Stimulated activated naive CD8-positive, alpha-beta T cell treated with anti-CD3 and anti-CD28 coated beads, Interleukin-15, amount 100 ng/mL, for 72 hours (primary cell): ENCODE data around the gene ZNF22.

Experiments
- ATAC-seq: fragments of 150-1000 bp; cut with Tn5 transposase; 2 replicates; pipeline ENCODE4 v1.10.0; 2021; ENCODE audit warnings: mild to moderate bottlenecking, moderate library complexity
- DNase-seq, 2 donors: peaks; one replicate each; pipeline ENCODE4 v3.0.0; 2021 to 2022
- H3K27ac Mint-ChIP-seq, 2 donors: one replicate each; pipeline ENCODE4 v1.8.0; 2022; ENCODE audit warnings: mild to moderate bottlenecking in 2 of 2, mixed read lengths in 2 of 2, moderate library complexity in 2 of 2
- H3K27me3 Mint-ChIP-seq: one replicate; pipeline ENCODE4 v1.8.0; 2022; ENCODE audit warnings: mixed read lengths
- H3K4me1 Mint-ChIP-seq: one replicate; pipeline ENCODE4 v1.8.0; 2022; ENCODE audit warnings: mild to moderate bottlenecking, mixed read lengths
- H3K4me3 Mint-ChIP-seq, 2 donors: one replicate each; pipeline ENCODE4 v1.8.0; 2022; ENCODE audit warnings: mild to moderate bottlenecking in 2 of 2, mixed read lengths in 2 of 2, moderate library complexity in 1 of 2
- H3K9me3 Mint-ChIP-seq, 2 donors: one replicate each; pipeline ENCODE4 v1.8.0; 2022; ENCODE audit warnings: mixed read lengths in 2 of 2

The ZNF22 gene

DNA sequence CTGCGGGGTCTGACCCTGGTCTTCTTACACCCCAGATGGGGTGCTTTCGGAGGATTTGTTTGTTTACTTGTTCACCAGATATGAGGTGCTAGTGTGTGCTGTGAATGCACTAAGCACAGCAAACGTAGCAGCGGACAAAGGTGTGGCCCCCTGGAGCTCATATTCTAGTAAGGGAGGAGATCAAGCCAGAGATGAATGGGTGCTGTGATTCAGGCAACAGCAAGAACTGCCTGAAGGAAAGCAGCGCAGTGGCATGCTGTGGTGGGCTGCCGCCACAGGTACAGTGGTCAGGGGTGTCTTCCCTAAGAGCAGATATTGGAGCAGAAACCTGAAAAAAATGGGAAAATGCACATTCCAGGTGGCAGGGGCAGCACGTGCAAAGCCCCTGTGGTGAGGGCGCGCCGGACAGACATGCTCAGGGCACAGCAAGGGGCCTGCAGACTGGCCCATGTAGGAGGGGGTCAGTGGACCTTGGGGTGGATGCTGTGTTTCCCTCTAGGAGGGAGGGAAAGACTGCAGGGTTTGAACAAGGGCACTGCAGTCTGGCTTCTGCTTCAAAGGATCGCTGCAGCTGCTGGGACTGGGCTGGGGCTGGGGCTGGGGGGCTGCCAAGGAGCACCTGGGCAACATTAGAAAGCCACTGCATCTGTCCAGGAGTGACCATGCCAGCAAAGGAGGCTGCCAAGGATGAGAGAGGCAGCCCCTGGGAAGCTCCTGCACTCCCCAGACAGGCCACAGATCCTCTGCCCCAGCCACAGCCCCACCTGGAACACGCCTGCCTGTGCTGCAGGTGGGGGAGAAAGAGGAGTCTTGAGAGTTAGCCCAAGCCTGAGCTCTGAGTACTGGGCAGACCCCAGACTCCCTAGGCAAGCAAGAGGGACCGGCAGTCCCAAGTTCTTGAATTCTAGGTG is 21.2 kb upstream of the ZNF22 start:
- Mint-ChIP-seq H3K4me1 (peaks cover 27% of the 10 kb centered on the region), H3K9me3 (no peaks in the 10 kb centered on the region), H3K27ac (peak overlapping the region in 1 of 2 donors; percentile 74), H3K4me3 (no peak overlapping the region), H3K27me3 (no peaks in the 10 kb centered on the region)
- ATAC-seq (no peak), DNase-seq (no peak)

DNA sequence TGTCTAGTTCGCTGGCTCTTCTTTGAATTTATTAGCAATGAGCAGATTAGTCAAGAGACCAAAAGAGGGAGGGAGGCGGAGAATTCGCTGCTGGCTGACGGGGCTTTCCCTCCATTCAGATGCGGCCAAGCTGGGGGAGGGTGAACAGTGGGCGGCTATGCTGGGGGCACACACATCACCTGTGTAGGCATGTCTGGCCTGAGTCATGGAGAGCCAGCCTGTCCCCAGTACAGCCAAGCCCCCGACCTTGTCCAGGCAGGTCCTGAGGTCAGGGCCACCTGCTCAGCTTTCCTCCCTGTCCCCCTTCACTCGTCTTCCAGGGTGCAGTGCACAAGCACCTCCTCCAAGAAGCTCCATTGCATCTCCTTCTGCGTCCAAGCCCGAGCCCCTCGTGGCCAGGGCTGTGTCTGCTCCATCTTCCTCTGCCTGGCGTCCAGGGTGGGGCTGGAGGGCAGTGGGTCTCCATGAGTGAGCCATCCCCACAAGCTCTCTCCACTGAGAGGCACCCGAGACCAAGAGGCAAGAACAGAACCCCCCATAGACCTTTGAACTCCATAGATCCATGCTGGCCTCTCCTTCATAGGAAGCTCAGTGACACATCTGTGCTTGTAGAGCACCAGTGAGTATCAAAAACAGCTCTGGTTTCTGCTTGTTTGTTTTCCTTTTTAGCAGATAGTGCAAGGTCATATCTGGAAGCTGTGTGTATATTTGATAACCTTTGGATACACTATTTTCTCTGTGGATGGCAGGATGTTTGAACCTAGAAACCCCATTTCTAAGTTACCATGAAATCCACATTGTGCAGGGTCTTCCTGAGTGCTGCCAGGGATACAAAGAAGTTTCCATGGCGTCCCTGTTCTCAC is 20.2 kb upstream of the ZNF22 start:
- DNase-seq (no peak), ATAC-seq (no peak)
- Mint-ChIP-seq H3K27ac (peak overlapping the region in 1 of 2 donors; percentile 73), H3K4me3 (no peak overlapping the region), H3K9me3 (no peaks in the 10 kb centered on the region), H3K4me1 (peaks cover 23% of the 10 kb centered on the region), H3K27me3 (no peaks in the 10 kb centered on the region)

DNA sequence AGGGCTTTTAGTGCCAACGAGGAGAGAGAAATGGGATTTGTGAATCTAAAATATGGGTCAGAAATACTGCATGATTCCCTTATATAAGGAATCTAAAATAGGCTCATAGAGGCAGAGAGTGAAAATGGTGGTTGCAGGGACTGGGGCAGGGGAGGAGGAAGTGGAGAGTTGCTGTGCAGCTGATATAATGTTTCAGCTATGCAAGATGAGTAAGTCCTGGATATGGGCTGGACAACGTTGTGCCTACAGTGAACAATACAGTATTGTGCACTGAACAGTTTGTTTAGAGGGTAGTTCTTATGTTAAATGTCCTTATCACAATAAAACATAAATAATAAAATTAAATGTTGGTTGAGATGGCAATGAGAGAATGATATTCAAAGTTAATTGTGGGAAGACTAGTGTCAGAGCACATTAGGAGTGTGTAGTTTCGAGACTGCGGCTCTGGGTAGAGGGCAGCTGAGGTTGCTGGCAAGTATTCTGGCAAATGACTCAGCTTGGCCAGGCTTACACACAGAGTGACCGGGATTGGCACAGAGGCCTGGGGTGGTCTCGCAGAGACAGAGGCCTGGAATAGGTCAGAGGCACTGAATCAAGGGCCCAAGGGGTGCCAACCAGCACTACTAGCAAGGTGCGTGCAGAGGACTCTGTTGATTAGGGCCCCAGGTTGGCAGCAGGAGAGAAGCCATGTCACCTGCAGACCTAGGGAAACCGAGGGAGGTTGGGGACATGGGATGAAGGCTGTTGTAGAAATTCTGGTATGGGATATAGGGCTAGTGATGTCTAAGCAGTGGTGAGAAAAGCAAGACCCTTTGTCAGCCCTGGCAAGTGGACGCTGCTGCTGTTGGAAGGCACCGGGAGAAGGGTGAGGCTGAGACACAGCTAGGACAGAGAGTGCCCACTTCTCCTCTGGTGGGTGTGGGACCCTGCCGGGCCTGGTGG is 19.3 kb upstream of the ZNF22 start:
- no peak for DNase-seq
- ATAC-seq: no peak
- Mint-ChIP-seq H3K27ac (peak overlapping the region in 1 of 2 donors; percentile 73), H3K4me3 (no peak overlapping the region), H3K9me3 (no peaks in the 10 kb centered on the region), H3K4me1 (peaks cover 18% of the 10 kb centered on the region), H3K27me3 (no peaks in the 10 kb centered on the region)

DNA sequence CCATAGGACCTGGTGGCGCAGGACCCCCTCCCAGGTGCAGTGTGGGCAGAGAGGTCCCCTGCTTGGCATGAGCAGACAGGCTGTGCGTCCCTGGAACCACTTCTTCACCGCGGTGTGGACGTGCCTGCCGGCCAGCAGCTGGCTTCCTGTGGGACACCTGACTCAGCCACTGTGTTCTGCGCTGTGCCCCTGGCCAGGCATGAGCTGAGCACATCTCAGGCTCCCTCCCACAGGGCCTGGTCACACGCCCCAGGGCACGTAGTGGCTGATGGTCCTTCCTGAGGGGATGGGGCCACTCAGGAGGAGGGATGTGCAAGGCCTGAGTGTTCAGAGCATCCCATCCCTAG is 18.6 kb upstream of the ZNF22 start:
- no peak overlapping the region for H3K4me3 Mint-ChIP-seq
- ATAC-seq: no peak
- no peak for DNase-seq
- no peaks in the 10 kb centered on the region for H3K27me3 Mint-ChIP-seq
- no peak overlapping the region for H3K27ac Mint-ChIP-seq
- no peaks in the 10 kb centered on the region for H3K9me3 Mint-ChIP-seq
- H3K4me1 Mint-ChIP-seq: peaks cover 24% of the 10 kb centered on the region

DNA sequence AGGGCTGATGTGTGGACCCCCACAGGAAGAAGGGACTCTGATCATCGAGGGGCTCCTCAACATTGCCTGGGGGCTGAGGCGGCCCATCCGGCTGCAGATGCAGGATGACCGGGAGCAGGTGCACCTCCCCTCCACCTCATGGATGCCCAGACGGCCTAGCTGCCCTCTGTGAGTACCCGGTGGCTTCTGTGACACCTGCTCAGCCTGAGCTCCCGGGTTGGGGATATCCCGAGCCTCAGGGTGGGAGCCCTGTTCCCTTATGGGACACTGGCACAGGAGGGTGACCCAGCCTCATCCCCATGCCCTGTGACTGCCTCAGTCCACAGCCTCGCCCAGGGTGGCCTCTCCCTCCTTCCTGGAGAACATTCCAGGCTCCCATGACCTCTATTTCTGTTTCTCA is 18.2 kb upstream of the ZNF22 start:
- Mint-ChIP-seq H3K9me3 (no peaks in the 10 kb centered on the region), H3K27ac (no peak overlapping the region), H3K4me3 (no peak overlapping the region), H3K4me1 (peaks cover 28% of the 10 kb centered on the region), H3K27me3 (no peaks in the 10 kb centered on the region)
- DNase-seq (no peak), ATAC-seq (no peak)

DNA sequence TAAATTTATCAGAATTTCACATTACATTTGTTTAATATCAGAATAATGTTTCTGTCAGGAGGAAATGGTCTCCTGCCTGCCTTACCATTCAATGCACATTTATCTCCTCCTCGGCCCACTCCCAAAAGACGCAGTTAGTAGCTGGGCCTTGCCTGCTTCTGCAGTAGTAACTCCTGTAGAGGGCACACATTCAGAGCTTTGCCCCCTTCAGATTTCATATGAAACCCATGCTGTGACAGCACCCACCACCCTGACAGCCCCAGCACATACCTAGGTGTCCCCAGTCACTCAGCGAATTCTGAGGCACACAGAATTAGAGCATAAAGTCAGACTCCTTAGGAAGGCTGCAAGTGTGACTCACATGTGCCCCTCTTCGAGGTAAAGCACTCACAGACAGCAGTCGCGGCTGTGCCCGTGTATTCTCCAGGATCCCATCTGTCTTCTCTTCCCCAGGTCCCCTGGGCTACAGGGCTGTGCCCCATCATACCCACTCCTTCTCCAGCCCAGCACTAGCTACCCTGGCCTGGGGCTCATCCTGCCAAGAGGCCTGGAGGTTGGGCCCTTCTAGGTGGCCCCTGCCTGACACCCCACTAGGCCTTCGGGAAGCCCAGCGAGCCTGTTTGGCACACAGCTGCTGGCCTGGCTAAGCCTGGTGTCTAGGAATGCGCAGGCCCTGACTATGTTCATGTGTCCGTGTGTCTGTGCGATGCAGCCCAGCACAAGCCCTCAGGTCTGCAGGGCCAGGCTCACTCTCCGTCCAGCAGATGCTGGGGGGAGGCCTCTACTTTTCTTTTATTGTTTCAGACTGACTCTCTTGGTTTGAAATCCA is 17.4 kb upstream of the ZNF22 start:
- ATAC-seq (no peak), DNase-seq (no peak)
- Mint-ChIP-seq H3K27ac (no peak overlapping the region), H3K27me3 (peaks cover under 1% of the 10 kb centered on the region), H3K9me3 (no peaks in the 10 kb centered on the region), H3K4me1 (peaks cover 31% of the 10 kb centered on the region), H3K4me3 (no peak overlapping the region)

DNA sequence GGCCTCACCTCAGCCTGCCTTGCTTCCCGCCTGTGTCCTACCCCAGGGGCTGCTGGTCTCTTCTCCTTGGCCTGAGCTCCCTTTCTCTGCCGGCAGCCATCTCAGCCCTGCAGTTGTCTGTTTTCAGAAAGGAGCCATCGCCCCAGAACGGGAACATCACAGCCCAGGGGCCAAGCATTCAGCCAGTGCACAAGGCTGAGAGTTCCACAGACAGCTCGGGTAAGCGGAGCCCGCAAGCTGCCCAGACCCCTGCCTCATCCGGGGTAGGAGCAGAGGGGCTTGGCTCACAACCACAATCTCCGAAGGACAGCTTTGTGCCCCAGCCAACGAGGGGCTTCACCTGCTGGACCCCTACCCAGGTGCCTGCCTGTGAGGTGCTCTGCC is 16.8 kb upstream of the ZNF22 start:
- Mint-ChIP-seq H3K4me1 (peaks cover 26% of the 10 kb centered on the region), H3K27me3 (peaks cover 7% of the 10 kb centered on the region), H3K27ac (no peak overlapping the region), H3K4me3 (no peak overlapping the region), H3K9me3 (no peaks in the 10 kb centered on the region)
- ATAC-seq (no peak), DNase-seq (no peak)

DNA sequence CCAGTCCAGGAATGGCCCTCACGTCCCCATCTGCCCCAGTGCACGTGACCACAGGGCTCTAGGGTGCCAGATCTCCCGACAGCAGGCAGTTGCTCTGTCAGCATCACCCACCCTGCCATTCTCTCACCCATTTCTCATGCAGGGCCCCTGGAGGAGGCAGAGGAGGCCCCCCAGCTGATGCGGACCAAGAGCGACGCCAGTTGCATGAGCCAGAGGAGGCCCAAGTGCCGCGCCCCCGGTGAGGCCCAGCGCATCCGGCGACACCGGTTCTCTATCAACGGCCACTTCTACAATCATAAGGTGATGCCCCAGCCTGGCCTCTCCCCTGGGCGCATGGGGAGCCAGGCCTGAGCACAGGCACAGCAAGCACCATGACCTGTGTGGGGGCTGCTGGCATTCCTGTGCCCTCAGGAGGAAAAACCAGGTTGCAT is 16.0 kb upstream of the ZNF22 start:
- ATAC-seq: no peak

DNA sequence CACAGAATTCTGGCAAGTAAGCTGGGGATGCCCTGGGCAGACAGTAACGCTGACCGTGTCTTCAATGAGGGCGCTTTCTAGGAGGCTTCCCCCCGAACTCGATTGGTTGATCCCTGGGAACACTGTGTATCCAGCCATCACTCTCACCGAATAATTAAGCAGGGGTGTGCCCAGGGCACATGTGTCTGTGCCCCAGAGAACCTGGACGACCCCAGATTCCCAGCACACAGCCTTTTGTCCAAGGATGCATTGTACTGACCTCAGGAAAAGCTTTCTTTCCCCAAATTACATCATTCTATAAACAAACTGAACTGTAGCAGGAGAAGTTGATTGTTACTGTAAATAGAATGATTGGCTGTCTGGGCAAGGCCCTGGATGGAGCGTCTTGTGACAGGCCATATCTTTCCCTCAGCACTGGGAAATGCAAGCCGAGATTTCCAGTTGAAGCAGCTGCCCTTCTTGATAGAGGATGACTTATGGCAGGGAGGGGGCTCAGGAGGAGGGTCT is 15.5 kb upstream of the ZNF22 start:
- ATAC-seq: no peak
- no peak for DNase-seq
- no peaks in the 10 kb centered on the region for H3K9me3 Mint-ChIP-seq
- H3K4me3 Mint-ChIP-seq: no peak overlapping the region
- H3K27ac Mint-ChIP-seq: no peak overlapping the region
- H3K4me1 Mint-ChIP-seq: peaks cover 26% of the 10 kb centered on the region
- H3K27me3 Mint-ChIP-seq: peaks cover 18% of the 10 kb centered on the region

More for the DNA sequence above, 16.0 kb upstream of the ZNF22 start:
- DNase-seq: no peak
- Mint-ChIP-seq H3K27me3 (peaks cover 14% of the 10 kb centered on the region), H3K27ac (no peak overlapping the region), H3K9me3 (no peaks in the 10 kb centered on the region), H3K4me3 (no peak overlapping the region), H3K4me1 (peaks cover 26% of the 10 kb centered on the region)

DNA sequence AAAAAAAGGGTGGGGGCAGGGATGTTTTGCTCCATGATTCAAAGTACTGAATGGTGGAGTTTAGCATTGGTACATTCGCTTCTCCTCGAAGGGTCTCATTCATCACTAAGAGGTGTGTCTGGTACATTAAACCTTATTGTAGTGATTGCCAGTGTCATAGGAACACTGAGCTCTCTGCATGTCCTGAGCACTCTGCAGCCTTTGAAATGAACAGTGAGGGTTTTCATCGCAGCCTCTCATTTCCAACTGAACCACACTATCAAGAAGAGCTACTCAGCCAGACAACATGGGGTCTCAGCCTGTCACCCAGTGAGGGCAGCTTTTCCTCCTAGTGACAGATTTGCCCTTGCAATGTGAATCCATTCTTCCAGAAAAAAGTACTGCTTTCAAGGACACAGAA is 14.5 kb upstream of the ZNF22 start:
- no peaks in the 10 kb centered on the region for H3K9me3 Mint-ChIP-seq
- H3K27ac Mint-ChIP-seq: peak overlapping the region in 1 of 2 donors; percentile 34
- H3K4me1 Mint-ChIP-seq: peaks cover 26% of the 10 kb centered on the region
- H3K4me3 Mint-ChIP-seq: no peak overlapping the region
- ATAC-seq (no peak), DNase-seq (no peak)
- H3K27me3 Mint-ChIP-seq: peaks cover 22% of the 10 kb centered on the region

DNA sequence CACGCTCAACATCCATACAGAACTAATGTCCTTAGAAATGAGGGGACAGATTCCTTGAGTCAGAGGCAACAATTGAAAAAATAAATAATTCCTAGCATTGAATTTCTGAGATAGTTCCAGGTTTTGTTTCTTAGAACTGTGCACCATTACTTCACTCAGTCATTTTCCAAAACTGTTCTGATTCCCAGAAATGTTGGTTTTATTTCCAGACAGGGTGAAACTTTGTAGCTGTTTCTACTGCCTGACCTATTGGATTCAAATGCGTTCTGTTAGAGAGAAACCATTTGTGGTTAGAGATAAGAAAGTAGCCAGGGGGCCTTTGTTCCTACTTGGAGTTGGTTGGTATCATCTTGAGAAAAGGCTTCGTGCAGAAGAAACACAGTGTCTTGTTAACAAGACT is 14.1 kb upstream of the ZNF22 start:
- Mint-ChIP-seq H3K27ac (peak overlapping the region in 1 of 2 donors; percentile 34), H3K9me3 (no peaks in the 10 kb centered on the region), H3K4me3 (no peak overlapping the region), H3K4me1 (peaks cover 26% of the 10 kb centered on the region), H3K27me3 (peaks cover 26% of the 10 kb centered on the region)
- no peak for ATAC-seq
- no peak for DNase-seq

DNA sequence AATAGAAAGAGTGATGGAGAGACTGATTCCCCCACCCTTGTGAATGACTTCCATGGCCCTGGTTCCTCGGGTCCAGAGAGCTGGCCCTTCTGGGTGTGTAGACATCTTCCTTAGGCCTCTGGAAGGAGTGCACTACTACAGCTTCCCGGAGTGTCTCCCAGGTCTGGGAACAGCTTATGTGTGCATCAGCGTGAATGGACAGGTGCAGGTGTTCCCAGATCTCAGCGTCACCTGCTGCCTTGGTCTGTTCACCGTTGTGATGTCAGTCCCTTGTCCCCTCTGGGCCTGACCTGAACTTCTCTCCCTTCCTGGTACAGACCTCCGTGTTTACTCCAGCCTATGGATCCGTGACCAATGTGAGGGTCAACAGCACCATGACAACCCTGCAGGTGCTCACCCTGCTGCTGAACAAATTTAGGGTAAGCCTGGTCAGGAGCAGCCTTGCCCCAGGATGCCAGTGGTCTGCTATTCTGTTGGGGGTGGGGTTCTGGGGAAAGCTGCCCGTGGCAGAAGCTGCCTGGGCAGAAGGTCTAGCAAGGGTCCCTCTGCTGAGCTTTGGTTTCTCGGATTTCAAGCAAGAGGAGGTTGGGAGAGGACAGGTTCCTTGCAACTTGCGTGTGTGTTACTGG is 11.7 kb upstream of the ZNF22 start:
- peaks cover 29% of the 10 kb centered on the region for H3K27me3 Mint-ChIP-seq
- H3K27ac Mint-ChIP-seq: no peak overlapping the region
- no peak for ATAC-seq
- H3K4me3 Mint-ChIP-seq: no peak overlapping the region
- DNase-seq: no peak
- H3K9me3 Mint-ChIP-seq: no peaks in the 10 kb centered on the region
- peaks cover 21% of the 10 kb centered on the region for H3K4me1 Mint-ChIP-seq

DNA sequence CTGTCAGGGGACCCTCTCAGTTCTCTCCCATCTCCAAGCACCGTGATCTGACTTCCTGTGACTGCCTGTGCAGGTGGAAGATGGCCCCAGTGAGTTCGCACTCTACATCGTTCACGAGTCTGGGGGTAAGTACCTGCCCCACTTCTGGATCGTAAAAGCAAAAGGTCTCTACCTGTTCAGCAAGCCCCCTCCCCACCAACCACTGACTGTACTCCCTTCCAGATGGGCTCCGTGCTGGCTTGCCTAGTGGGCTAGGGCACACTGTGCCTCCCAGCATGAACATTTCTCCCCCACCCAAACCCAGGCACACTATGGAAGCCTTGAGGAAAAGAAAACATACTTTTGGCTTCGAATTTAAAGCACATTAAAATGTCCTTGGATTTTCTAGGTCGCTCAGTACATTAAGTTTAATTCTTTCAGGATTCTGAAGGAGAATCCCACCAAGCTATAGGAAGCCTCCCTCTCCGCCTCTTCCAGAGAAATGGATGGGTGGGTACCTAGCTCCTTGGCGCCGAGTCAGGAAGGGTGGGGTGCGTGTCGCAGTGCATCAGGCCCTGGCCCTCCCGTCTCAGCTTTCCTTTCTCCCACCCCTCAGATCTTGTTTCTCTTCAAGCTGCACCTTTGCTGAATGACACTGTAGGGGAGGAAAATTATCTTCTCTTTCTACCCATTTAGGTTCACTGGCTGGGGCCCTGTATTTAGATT is 11.0 kb upstream of the ZNF22 start:
- Mint-ChIP-seq H3K4me1 (peaks cover 28% of the 10 kb centered on the region), H3K4me3 (no peak overlapping the region), H3K9me3 (no peaks in the 10 kb centered on the region), H3K27me3 (peaks cover 29% of the 10 kb centered on the region), H3K27ac (no peak overlapping the region)
- DNase-seq (peak in 1 of 2 donors; percentile 6), ATAC-seq (no peak)

DNA sequence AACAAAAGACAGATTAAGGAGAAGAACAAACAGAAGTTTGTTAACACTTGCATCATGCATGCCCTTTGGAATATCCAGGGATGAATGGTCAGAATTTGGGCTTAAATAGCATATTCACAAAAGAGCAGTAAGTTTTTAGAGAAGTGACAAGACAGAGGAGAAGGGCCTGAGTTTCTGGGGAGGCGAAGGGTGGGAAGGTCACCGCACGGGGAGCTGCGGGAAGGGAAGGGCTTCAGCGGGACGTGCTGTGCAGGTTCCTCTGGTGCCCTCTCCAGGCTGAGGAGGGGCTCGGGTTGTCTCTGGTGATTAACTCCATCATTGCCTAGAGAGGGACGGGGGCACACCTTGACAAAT is 10.4 kb upstream of the ZNF22 start:
- no peak overlapping the region for H3K27ac Mint-ChIP-seq
- peaks cover 29% of the 10 kb centered on the region for H3K27me3 Mint-ChIP-seq
- DNase-seq (peak in 1 of 2 donors; percentile 4), ATAC-seq (no peak)
- no peaks in the 10 kb centered on the region for H3K9me3 Mint-ChIP-seq
- H3K4me1 Mint-ChIP-seq: peaks cover 33% of the 10 kb centered on the region
- H3K4me3 Mint-ChIP-seq: no peak overlapping the region
